ENCODE measurements around the gene RTP2. TPM values are rescaled to one million over a fixed set of nuclear protein-coding genes. Genes with fewer than 3 reads are reported as not detected.

RTP2 gene
- total RNA-seq, 2 experiments from 2014 or later: not detected

DNA sequence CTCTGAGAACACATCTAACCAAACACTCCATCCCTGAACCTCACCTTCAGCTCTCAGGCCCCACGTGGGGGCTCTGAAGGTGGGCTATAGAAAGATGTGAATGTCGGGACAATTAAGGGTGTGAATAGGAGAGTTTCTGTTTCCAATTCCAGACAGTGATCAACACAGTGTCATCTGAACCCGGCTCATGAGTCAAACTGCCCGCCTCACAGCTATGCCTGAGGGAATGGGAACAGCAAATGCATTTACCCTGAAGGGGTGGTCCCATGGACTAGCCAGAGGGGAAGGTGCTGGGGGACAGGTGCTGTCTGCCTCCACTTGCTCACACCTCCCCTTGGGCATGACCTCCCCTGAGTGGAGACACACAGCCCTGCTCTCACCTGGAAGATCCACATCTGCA is 6.3 kb downstream of the RTP2 start:
- ATAC-seq (ENCODE audit: poor library complexity) (no peak), DNase-seq (no peak)
- no peaks in the 10 kb centered on the region for H3K4me1 Mint-ChIP-seq (ENCODE audit: low read depth)
- Histone ChIP-seq H3K4me1 (ENCODE audit: insufficient read depth, low read length) (no peaks in the 10 kb centered on the region), H3K9me3 (ENCODE audit: control insufficient read depth in 1 of 2, insufficient read depth in 1 of 2, low read length in 2 of 2) (no peaks in the 10 kb centered on the region), H3K4me3 (ENCODE audit: low read length) (no peak overlapping the region), H3K27me3 (ENCODE audit: control insufficient read depth in 1 of 2, insufficient read depth in 2 of 2, low read length in 2 of 2) (peaks cover 0 to 10% of the 10 kb centered on the region in 2 experiments), H3K36me3 (ENCODE audit: insufficient read depth, low read length) (no peaks in the 10 kb centered on the region), H3K27ac (ENCODE audit: low read depth in 1 of 2, low read length in 2 of 2) (no peak overlapping the region)
- no peak overlapping the region for H3K4me3 Mint-ChIP-seq
- H3K27ac Mint-ChIP-seq: no peak overlapping the region
- peaks cover 37% of the 10 kb centered on the region for H3K27me3 Mint-ChIP-seq
- H3K36me3 Mint-ChIP-seq (ENCODE audit: low read depth): no peaks in the 10 kb centered on the region
- CTCF ChIA-PET: interaction anchor here (1.8 kb wide), 1 partner anchor 16 kb away, joined by 6 read pairs; no protein-coding TSS in a partner anchor
- H3K9me3 Mint-ChIP-seq: no peaks in the 10 kb centered on the region
- intact Hi-C loops (cut with DNase I, micrococcal nuclease): no loop called here
- POLR2A ChIA-PET: no interaction called here
- TF ChIP-seq, protein P1, sequence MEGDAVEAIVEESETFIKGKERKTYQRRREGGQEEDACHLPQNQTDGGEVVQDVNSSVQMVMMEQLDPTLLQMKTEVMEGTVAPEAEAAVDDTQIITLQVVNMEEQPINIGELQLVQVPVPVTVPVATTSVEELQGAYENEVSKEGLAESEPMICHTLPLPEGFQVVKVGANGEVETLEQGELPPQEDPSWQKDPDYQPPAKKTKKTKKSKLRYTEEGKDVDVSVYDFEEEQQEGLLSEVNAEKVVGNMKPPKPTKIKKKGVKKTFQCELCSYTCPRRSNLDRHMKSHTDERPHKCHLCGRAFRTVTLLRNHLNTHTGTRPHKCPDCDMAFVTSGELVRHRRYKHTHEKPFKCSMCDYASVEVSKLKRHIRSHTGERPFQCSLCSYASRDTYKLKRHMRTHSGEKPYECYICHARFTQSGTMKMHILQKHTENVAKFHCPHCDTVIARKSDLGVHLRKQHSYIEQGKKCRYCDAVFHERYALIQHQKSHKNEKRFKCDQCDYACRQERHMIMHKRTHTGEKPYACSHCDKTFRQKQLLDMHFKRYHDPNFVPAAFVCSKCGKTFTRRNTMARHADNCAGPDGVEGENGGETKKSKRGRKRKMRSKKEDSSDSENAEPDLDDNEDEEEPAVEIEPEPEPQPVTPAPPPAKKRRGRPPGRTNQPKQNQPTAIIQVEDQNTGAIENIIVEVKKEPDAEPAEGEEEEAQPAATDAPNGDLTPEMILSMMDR (IDR thresholded peaks at IDR 0.05): no peak

DNA sequence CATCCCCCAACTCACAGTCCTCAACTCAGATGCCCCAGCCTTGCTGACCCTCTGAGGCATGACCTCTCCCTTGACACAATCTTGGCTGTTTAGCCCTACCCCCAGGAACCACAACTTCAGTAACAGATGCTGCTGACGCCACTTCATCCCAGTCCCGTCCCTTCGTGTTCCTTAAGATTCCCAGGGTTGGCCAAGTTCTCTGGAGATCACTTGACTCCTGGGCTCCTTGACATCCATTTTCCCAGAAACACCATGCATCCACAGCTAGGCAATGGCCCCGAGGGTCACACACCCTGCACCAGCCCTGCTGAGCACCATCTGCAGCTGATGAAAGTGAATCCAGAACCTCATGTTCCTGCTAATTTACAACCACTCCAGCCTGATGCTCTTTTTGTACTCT is 6.9 kb downstream of the RTP2 start:
- H3K4me3 Mint-ChIP-seq: no peak overlapping the region

DNA sequence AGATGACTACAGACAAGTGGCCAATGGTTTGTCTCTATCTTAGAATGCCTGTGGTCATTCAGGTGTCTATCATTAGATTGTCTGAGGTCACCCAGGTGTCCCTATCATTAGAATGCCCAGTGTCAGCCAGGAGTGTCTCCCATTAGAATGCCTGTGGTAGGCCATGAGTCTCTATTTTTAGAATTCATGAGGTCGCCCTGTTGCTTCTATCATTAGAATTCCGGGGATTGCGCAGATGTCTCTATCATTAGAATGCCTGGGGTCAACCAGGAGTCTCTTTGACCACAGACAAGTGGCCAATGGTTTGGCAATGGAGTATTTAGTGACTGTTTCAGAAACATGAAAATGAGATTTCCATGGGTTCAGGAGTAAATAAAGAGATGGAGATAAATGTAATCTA is 7.6 kb downstream of the RTP2 start:
- H3K27ac ChIP-seq (ENCODE audit: low read depth in 1 of 2, low read length in 2 of 2): no peak overlapping the region
- Mint-ChIP-seq H3K4me1 (ENCODE audit: low read depth) (no peaks in the 10 kb centered on the region), H3K27me3 (peaks cover 44% of the 10 kb centered on the region), H3K36me3 (ENCODE audit: low read depth) (no peaks in the 10 kb centered on the region), H3K27ac (no peak overlapping the region), H3K9me3 (no peaks in the 10 kb centered on the region), H3K4me3 (no peak overlapping the region)
- H3K36me3 ChIP-seq (ENCODE audit: insufficient read depth, low read length): no peaks in the 10 kb centered on the region
- TF ChIP-seq, protein P1 (IDR thresholded peaks at IDR 0.05): no peak
- POLR2A ChIA-PET: no interaction called here
- CTCF ChIA-PET: interaction anchor here (1.8 kb wide), 1 partner anchor 15 kb away, joined by 6 read pairs; no protein-coding TSS in a partner anchor
- H3K27me3 ChIP-seq (ENCODE audit: control insufficient read depth in 1 of 2, insufficient read depth in 2 of 2, low read length in 2 of 2): peaks cover 0 to 10% of the 10 kb centered on the region in 2 experiments
- no peaks in the 10 kb centered on the region for H3K4me1 ChIP-seq (ENCODE audit: insufficient read depth, low read length)
- no peaks in the 10 kb centered on the region for H3K9me3 ChIP-seq (ENCODE audit: control insufficient read depth in 1 of 2, insufficient read depth in 1 of 2, low read length in 2 of 2)
- no peak for ATAC-seq (ENCODE audit: poor library complexity)
- no peak for DNase-seq
- no peak overlapping the region for H3K4me3 ChIP-seq (ENCODE audit: low read length)
- intact Hi-C loops (cut with DNase I, micrococcal nuclease): no loop called here

More for the DNA sequence above, 6.9 kb downstream of the RTP2 start:
- CTCF ChIA-PET: interaction anchor here (1.8 kb wide), 1 partner anchor 16 kb away, joined by 6 read pairs; no protein-coding TSS in a partner anchor
- no peak overlapping the region for H3K27ac ChIP-seq (ENCODE audit: low read depth in 1 of 2, low read length in 2 of 2)
- no peaks in the 10 kb centered on the region for H3K36me3 ChIP-seq (ENCODE audit: insufficient read depth, low read length)
- H3K27me3 ChIP-seq (ENCODE audit: control insufficient read depth in 1 of 2, insufficient read depth in 2 of 2, low read length in 2 of 2): peaks cover 0 to 10% of the 10 kb centered on the region in 2 experiments
- POLR2A ChIA-PET: no interaction called here
- no peaks in the 10 kb centered on the region for H3K4me1 Mint-ChIP-seq (ENCODE audit: low read depth)
- DNase-seq (no peak), ATAC-seq (ENCODE audit: poor library complexity) (no peak)
- H3K4me3 ChIP-seq (ENCODE audit: low read length): no peak overlapping the region
- no peaks in the 10 kb centered on the region for H3K4me1 ChIP-seq (ENCODE audit: insufficient read depth, low read length)
- intact Hi-C loops (cut with DNase I, micrococcal nuclease): no loop called here
- no peaks in the 10 kb centered on the region for H3K9me3 Mint-ChIP-seq
- no peaks in the 10 kb centered on the region for H3K36me3 Mint-ChIP-seq (ENCODE audit: low read depth)
- H3K27ac Mint-ChIP-seq: no peak overlapping the region
- TF ChIP-seq, protein P1 (IDR thresholded peaks at IDR 0.05): no peak
- H3K9me3 ChIP-seq (ENCODE audit: control insufficient read depth in 1 of 2, insufficient read depth in 1 of 2, low read length in 2 of 2): no peaks in the 10 kb centered on the region
- peaks cover 41% of the 10 kb centered on the region for H3K27me3 Mint-ChIP-seq

Data from CD4-positive, alpha-beta T cell (primary cell).